GM10248 (cell line): ENCODE results near the gene UGT1A10.

Experiments
- CTCF ChIA-PET: fragments of 300-600 bp; sonication (Branson Sonifier 250); formaldehyde crosslinking; extraction: SDS; loops from one replicate; lab custom pipeline; 2021; ENCODE audit warnings: antibody characterized with exemption; lab: Yijun Ruan, JAX
- POLR2A ChIA-PET: fragments of 350-650 bp; sonication (Branson Sonifier 250); formaldehyde crosslinking; extraction: SDS; loops from one replicate; lab custom pipeline; 2020; ENCODE audit warnings: antibody characterized with exemption; lab: Yijun Ruan, JAX
- DNase-seq: peaks from one replicate; pipeline ENCODE4 v3.0.0; 2012; ENCODE audit errors: extremely low spot score
- CTCF ChIP-seq: IDR thresholded peaks from 2 replicates; pipeline ENCODE4 v1.5.1; 2012; ENCODE audit warnings: mild to moderate bottlenecking, low read depth; ENCODE audit errors: extremely low read depth, missing control alignments, control extremely low read depth

The UGT1A10 gene

GRCh38 chr2:233793465-233794127, 157.3 kb downstream of the UGT1A10 start:
- ChIA-PET POLR2A (no interaction called here), CTCF (no interaction called here)
- TF ChIP-seq CTCF, result no peak
- no peak for DNase-seq

GRCh38 chr2:233794128-233794658, 157.9 kb downstream of the UGT1A10 start:
- ChIA-PET POLR2A (no interaction called here), CTCF (interaction anchor here (1.7 kb wide), 1 partner anchor 14 kb away, joined by 4 read pairs; no protein-coding TSS in a partner anchor)
- no peak for TF ChIP-seq CTCF
- no peak for DNase-seq

- CTCF ChIA-PET, result interaction anchor here (1.1 to 1.9 kb wide), 3 partner anchors 9 to 19 kb away, joined by 3 to 4 read pairs (median 4); no protein-coding TSS in a partner anchor
- POLR2A ChIA-PET, result no interaction called here
- DNase-seq, result no peak
Observed at GRCh38 chr2:233795735-233796171, 159.5 kb downstream of the UGT1A10 start.

GRCh38 chr2:233796254-233796653, 160.0 kb downstream of the UGT1A10 start:
- ChIA-PET POLR2A (no interaction called here), CTCF (interaction anchor here (1.1 to 1.9 kb wide), 3 partner anchors 9 to 18 kb away, joined by 3 to 4 read pairs (median 4); no protein-coding TSS in a partner anchor)
- TF ChIP-seq CTCF, result no peak
- no peak for DNase-seq

More at GRCh38 chr2:233795735-233796171, 159.5 kb downstream of the UGT1A10 start:
- no peak for TF ChIP-seq CTCF

GRCh38 chr2:233798335-233799086, 162.3 kb downstream of the UGT1A10 start:
- DNase-seq, result no peak
- POLR2A ChIA-PET, result no interaction called here
- CTCF ChIA-PET, result interaction anchor here (1.2 to 1.6 kb wide), 2 partner anchors 59 to 87 kb away, joined by 3 to 4 read pairs; no protein-coding TSS in a partner anchor
- no peak for TF ChIP-seq CTCF

- no peak for DNase-seq
- TF ChIP-seq CTCF, result no peak
- ChIA-PET POLR2A (no interaction called here), CTCF (interaction anchor here (1.2 to 1.6 kb wide), 2 partner anchors 58 to 88 kb away, joined by 3 to 4 read pairs; no protein-coding TSS in a partner anchor)
Observed at GRCh38 chr2:233799087-233799665, 162.9 kb downstream of the UGT1A10 start.
